ENCODE measurements around the gene FBLN2. TPM values are rescaled to one million over a fixed set of nuclear protein-coding genes. Genes with fewer than 3 reads are reported as not detected.

The FBLN2 gene
- total RNA-seq, 2 experiments from 2014 or later, result 0.35 TPM; not detected in 1

DNA sequence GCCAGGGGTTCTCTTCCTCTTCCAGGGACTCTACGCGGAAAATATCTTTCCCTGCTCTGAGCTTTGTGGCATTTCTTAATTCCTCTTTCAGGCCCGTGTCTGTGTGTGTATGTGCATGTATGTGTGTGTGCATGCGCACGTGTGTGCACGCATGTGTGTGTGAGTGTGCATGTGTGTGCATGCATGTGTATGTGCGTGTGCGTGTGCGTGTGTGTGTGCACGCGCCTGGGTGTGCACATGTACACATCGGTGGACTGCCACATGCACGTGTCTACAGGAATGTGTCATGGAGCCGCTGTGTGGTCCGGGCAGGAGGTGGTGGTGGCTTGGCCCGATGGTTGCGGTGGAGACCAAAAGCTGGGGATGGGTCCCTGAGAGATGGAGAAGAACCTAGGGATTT is 133.0 kb downstream of the FBLN2 start:
- Mint-ChIP-seq H3K36me3 (no peaks in the 10 kb centered on the region), H3K4me3 (no peak overlapping the region), H3K9me3 (ENCODE audit: low read depth) (no peaks in the 10 kb centered on the region), H3K27ac (no peak overlapping the region), H3K27me3 (peaks cover 2% of the 10 kb centered on the region), H3K4me1 (no peaks in the 10 kb centered on the region)
- CTCF ChIA-PET, result no interaction called here
- ATAC-seq (no peak), DNase-seq (no peak)

DNA sequence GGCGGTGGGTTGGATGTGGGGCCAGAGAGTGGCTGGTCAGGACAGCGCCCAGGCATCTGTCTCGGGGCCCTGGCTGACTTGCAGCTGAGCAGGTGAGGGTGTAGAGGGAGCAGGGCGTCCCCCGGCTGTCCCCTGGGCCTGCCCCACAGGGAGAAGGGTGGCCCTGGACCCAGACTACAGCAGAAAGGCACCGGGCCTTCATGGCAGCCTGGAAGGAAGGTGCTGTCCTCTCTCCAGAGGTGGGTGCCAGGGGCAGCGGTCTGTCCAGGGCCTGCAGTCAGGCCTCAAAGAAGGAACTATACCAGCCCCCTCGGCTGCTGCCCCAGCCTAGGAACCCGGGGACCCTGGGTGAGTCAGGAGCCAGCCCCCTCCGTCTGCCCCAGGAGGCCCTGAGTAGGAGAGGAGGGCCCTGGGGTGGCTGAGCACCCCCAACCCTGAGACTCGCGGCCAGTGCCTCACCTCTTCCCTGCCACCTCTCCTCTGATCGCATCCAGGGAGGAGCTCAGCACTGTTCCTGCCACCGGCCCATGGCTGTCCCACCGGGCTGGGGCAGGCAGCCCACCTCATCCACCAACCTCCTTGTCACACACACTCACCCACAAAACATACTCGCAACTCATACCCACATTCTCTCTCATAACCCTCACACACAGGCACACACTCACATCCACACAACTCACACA is 133.5 kb downstream of the FBLN2 start:
- DNase-seq (no peak), ATAC-seq (no peak)
- Mint-ChIP-seq H3K9me3 (ENCODE audit: low read depth) (no peaks in the 10 kb centered on the region), H3K27ac (no peak overlapping the region), H3K4me1 (no peaks in the 10 kb centered on the region), H3K36me3 (no peaks in the 10 kb centered on the region), H3K4me3 (no peak overlapping the region), H3K27me3 (peaks cover 2% of the 10 kb centered on the region)
- CTCF ChIA-PET, result no interaction called here

DNA sequence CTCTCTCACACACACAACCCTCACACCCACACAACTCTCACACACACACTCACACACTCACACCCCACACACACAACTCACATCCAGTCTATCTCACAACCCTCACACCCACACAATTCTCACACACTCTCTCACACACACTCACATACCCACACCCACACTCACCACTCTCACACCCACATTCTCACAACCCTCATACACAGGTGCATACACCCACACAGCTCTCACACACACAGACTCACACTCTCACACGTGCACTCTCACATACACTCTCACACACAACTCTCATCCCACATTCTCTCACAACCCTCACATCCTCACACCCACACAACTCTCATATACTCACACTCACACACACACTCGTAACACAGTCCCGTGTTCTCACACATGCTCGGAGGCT is 134.4 kb downstream of the FBLN2 start:
- Mint-ChIP-seq H3K9me3 (ENCODE audit: low read depth) (no peaks in the 10 kb centered on the region), H3K4me1 (no peaks in the 10 kb centered on the region), H3K27ac (no peak overlapping the region), H3K36me3 (no peaks in the 10 kb centered on the region), H3K27me3 (peaks cover 2% of the 10 kb centered on the region), H3K4me3 (no peak overlapping the region)
- DNase-seq, result no peak
- no peak for ATAC-seq
- CTCF ChIA-PET, result no interaction called here

DNA sequence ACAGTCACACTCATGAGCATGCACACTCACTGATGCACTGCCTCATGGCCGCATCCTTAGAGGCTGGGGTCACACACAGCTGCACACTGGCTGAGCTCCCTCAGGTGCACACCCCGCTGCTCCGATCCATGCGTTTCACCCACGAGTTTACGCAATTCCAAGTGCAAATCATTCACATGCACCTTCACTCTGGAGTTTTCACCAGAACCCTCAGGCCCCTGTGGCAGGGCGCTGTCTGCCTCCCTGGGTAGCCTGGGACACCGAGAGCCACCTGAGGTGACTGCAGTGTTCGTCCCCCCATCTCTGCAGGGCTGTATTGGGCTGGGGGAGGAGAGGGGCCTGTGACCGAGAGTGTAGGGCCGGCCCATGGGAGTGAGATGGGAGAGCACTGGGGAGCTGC is 134.8 kb downstream of the FBLN2 start:
- no peaks in the 10 kb centered on the region for H3K36me3 Mint-ChIP-seq
- CTCF ChIA-PET, result no interaction called here
- no peak overlapping the region for H3K4me3 Mint-ChIP-seq
- H3K27me3 Mint-ChIP-seq, result no peaks in the 10 kb centered on the region
- no peak for DNase-seq
- no peak for ATAC-seq
- no peak overlapping the region for H3K27ac Mint-ChIP-seq
- H3K9me3 Mint-ChIP-seq (ENCODE audit: low read depth), result no peaks in the 10 kb centered on the region
- H3K4me1 Mint-ChIP-seq, result no peaks in the 10 kb centered on the region

DNA sequence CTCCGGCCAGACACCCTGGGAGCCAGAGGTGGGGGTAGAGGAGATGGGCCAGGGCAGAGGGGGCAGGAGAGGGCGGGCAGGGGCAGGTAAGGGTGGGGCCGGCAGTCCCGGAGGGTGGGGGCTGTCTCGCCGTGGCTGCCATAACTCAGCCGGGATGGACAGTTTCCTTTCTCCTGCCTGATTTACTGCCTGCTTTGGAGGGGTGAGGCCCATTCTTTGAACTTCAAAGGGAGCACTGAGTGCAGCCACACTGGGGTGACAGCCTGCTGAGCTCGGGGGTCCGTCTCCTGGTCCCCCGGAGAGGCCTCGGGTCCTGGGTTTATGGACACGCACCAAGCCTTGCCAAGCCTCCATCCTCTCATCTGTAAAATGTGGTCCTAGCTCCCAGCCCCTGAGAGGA is 135.4 kb downstream of the FBLN2 start:
- Mint-ChIP-seq H3K27ac (no peak overlapping the region), H3K36me3 (no peaks in the 10 kb centered on the region), H3K4me3 (no peak overlapping the region), H3K4me1 (no peaks in the 10 kb centered on the region), H3K27me3 (no peaks in the 10 kb centered on the region), H3K9me3 (ENCODE audit: low read depth) (no peaks in the 10 kb centered on the region)
- ATAC-seq (no peak), DNase-seq (no peak)
- CTCF ChIA-PET, result no interaction called here

DNA sequence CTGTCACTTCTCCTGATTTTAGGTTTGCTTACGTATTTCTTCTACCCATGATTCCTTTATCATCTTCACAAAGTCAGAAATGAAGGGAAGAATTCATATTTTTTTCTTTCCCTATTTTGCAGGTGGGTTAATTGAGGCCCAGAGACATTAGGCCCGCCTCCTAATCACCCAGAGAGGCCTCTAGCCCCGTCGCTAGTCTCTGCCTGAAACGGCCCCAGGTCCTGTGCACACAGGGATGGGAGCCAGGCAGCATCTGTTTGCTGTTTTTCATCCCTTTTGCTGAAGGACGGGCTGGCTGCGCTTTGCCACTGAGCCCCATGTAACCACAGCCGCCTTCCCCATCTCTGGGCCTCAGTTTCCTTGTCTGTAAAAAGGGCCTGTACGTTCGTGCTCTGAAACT is 135.9 kb downstream of the FBLN2 start:
- H3K36me3 Mint-ChIP-seq, result no peaks in the 10 kb centered on the region
- H3K9me3 Mint-ChIP-seq (ENCODE audit: low read depth), result no peaks in the 10 kb centered on the region
- H3K27ac Mint-ChIP-seq, result no peak overlapping the region
- ATAC-seq (no peak), DNase-seq (no peak)
- CTCF ChIA-PET, result no interaction called here
- no peaks in the 10 kb centered on the region for H3K4me1 Mint-ChIP-seq
- H3K27me3 Mint-ChIP-seq, result no peaks in the 10 kb centered on the region
- H3K4me3 Mint-ChIP-seq, result no peak overlapping the region

DNA sequence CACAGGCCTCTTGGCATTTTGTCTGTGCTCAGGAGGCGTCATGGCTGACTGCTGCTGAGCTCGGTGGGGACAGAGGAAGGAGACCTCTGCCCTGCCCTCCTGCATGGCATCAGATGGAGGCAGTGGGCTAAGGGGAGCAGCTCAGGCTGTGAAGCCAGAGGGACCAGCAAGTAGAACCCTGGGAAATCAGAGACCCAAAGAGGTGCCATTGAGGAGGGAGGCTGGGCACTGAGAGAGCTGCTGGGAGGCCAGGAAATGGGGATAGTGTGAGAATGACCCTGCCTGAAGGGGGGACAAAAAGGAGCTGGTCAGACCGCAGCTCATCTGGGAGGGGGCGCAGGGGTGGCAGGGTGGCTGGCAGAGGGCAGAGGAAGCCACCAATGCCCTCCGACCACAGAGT is 136.8 kb downstream of the FBLN2 start:
- CTCF ChIA-PET, result interaction anchor here (0.5 kb wide), 1 partner anchor 188 kb away, joined by 3 read pairs; no protein-coding TSS in a partner anchor
- Mint-ChIP-seq H3K4me3 (no peak overlapping the region), H3K9me3 (ENCODE audit: low read depth) (no peaks in the 10 kb centered on the region), H3K27me3 (no peaks in the 10 kb centered on the region), H3K36me3 (no peaks in the 10 kb centered on the region), H3K27ac (no peak overlapping the region), H3K4me1 (no peaks in the 10 kb centered on the region)
- no peak for ATAC-seq
- no peak for DNase-seq

DNA sequence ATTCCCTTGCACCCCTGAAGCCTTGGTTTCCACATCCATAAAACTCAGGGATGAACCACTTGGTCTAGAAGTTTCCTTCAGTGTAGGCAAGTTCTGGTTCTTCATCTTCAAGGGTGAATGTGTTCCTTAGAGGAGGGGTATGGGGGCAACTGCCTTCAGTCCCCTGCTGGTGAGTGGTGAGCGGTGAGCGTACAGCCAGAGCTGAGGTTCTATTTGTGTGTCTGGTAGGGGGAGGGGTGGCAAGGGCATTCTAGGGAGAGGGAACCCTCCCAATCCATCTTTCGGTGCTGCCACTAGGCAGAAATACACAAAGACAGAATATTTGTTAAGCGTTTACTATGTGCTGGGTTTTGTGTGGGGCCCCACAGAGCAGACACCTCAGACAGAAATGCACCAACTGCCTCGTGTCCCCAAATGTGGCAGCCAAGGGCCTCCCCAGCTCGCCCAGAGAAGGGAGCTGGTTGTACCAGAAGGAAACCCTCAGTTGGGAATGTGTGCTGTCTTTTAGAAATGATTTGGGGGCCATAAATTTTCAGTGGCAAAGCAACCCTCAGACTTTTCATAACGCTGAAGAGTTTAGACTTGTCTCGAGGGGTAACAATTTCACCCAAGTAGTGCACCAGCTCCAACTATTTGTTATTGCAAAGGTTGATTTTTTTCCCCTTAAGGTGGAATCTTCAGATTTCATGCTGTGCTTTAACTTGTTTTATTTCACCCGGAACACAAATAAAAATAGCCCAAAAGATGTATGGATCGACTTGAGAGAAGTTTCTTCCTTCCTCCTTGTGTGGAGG is 137.6 kb downstream of the FBLN2 start:
- no peaks in the 10 kb centered on the region for H3K27me3 Mint-ChIP-seq
- H3K27ac Mint-ChIP-seq, result no peak overlapping the region
- CTCF ChIA-PET, result interaction anchor here (0.5 kb wide), 1 partner anchor 189 kb away, joined by 3 read pairs; no protein-coding TSS in a partner anchor
- DNase-seq, result no peak
- no peaks in the 10 kb centered on the region for H3K36me3 Mint-ChIP-seq
- no peak overlapping the region for H3K4me3 Mint-ChIP-seq
- H3K4me1 Mint-ChIP-seq, result no peaks in the 10 kb centered on the region
- H3K9me3 Mint-ChIP-seq (ENCODE audit: low read depth), result no peaks in the 10 kb centered on the region
- no peak for ATAC-seq

DNA sequence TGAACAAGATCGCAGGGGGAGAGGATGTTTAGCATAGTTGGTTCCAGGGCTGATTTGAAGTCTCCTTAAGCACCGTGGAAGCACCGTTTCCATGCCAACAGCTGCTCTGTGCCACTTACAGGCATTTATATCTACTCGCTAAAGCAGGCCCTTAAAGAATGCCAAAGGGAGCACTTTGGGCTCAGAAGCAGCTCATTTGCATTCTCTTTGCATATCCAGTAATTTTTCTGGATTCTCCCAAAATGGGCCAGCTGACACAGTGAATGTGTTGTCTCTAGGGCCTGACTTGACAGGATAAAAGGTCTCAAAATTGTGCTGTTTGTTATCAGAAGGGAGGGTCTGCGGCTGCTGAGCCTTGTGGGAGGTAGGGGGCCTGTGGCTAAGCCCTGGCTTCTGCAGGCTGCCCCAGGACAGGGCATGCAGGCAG is 138.6 kb downstream of the FBLN2 start:
- ATAC-seq (no peak), DNase-seq (no peak)
- CTCF ChIA-PET, result no interaction called here
- no peak overlapping the region for H3K4me3 Mint-ChIP-seq
- no peaks in the 10 kb centered on the region for H3K4me1 Mint-ChIP-seq
- no peak overlapping the region for H3K27ac Mint-ChIP-seq
- H3K27me3 Mint-ChIP-seq, result no peaks in the 10 kb centered on the region
- no peaks in the 10 kb centered on the region for H3K9me3 Mint-ChIP-seq (ENCODE audit: low read depth)
- no peaks in the 10 kb centered on the region for H3K36me3 Mint-ChIP-seq

Other genes with a start within 250 kb of the FBLN2 start
- 100 to 1,000 TPM; 186 to 236 TPM for gene NUP210, start 128.8 kb upstream of the FBLN2 start, total RNA-seq
- 1 to 10 TPM in 1 of 2 experiments, under 1 TPM in 1; 0.70 to 1.2 TPM for gene HDAC11, start 68.8 kb upstream of the FBLN2 start, total RNA-seq

All from activated CD8-positive, alpha-beta memory T cell treated with anti-CD3 and anti-CD28 coated beads, Interleukin-2, amount 10 ng/mL, durations not matched to agents 7 days and 5 days (primary cell).